Left cardiac atrium (tissue), 4 donors: ENCODE measurements around the gene FAM170B. TPM values are rescaled to one million over a fixed set of nuclear protein-coding genes. Genes with fewer than 3 reads are reported as not detected.

ENCODE experiments used
- ATAC-seq, 2 donors: fragments of 200-7000 bp; cut with Tn5 transposase; one replicate each; pipeline ENCODE4 v1.9.1; 2020; ENCODE audit warnings: mild to moderate bottlenecking in 2 of 2, moderate library complexity in 2 of 2
- DNase-seq: peaks from one replicate; pipeline ENCODE4 v3.0.0-alpha.2; 2020
- intact Hi-C, 2 donors: fragments of 100-400 bp; cut with DNase I; formaldehyde crosslinking; loops; one replicate each; pipeline versions ENCODE4 v1.14.1 to v1.15.1; 2022 to 2023
- total RNA-seq, 2 donors: library from RNA; stranded (reverse); fragmentation: NEBNext Ultra II Directional; extraction: Animal tissue kit (Norgen Biotek cat#: 25700); gene quantifications; one replicate each; pipeline ENCODE4 v1.2.1, GENCODE V29; 2021
- donor health status: DM: no; HTN: yes; CAD: no.
- donor health status: DM: no; HTN: yes; CAD: no; lungs with severe emphysema.
- donor health status: DM: yes; HTN: yes; CAD: no.
- donor health status: Dilated cardiomyopathy.

The FAM170B gene
- total RNA-seq, 2 donors from 2014 or later: not detected

DNA sequence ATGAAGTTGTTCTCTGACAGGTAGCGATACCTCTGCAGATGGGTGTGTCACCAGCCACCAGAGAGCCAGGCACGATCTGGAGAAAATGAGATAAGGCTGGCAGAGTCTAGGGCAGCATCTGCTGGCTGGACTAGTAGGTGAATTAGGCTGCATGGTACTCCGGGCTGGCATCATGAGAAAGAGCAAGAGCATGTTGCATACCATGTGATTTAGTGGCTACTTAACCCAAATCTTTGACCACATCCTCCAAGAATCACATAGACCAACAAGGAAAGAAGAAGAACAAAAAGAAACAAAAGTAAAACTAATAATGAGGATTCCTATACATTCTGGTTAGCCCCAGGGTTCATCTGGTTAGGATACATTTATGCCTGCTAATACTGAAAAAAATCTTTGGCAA lies 23.4 kb upstream of the FAM170B start:
- DNase-seq: no peak
- intact Hi-C loops: loop anchor here (10.0 kb wide), 2 partner anchors 492 to 602 kb away; no protein-coding TSS in a partner anchor
- no peak for ATAC-seq

GRCh38 chr10:49154641-49155040 lies 20.8 kb upstream of the FAM170B start:
- no peak for ATAC-seq
- no peak for DNase-seq
- intact Hi-C loops: loop anchor here (10.0 kb wide), 2 partner anchors 490 to 600 kb away; no protein-coding TSS in a partner anchor

DNA sequence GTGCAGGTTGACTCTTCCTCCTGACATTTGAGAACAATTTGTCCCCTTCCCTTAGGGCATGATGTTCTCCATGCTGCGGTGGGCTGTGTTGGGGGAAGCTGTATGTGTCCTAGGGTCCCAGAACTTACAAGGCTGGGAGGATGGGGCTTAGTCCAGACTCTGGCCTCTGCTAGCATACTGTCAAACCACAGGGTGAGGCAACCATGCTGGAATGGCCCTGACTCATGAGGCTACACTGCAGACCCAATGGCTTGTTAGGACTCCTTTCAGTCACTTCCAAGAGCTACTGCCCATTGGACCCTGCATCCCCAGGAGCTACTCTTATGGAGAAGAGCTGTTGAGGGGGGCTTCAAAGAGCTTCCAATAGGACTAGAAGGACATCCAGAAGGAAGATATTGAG lies 20.1 kb upstream of the FAM170B start:
- ATAC-seq (no peak), DNase-seq (no peak)
- intact Hi-C loops: loop anchor here (10.0 kb wide), 2 partner anchors 489 to 599 kb away; no protein-coding TSS in a partner anchor

GRCh38 chr10:49153115-49153514 lies 19.3 kb upstream of the FAM170B start:
- no peak for DNase-seq
- no peak for ATAC-seq
- intact Hi-C loops: loop anchor here (10.0 kb wide), 2 partner anchors 488 to 598 kb away; no protein-coding TSS in a partner anchor

GRCh38 chr10:49152663-49153062 lies 18.8 kb upstream of the FAM170B start:
- ATAC-seq (no peak), DNase-seq (no peak)
- intact Hi-C loops: loop anchor here (10.0 kb wide), 2 partner anchors 488 to 598 kb away; no protein-coding TSS in a partner anchor

GRCh38 chr10:49152037-49152436 lies 18.2 kb upstream of the FAM170B start:
- intact Hi-C loops: loop anchor here (10.0 kb wide), 2 partner anchors 487 to 597 kb away; no protein-coding TSS in a partner anchor
- ATAC-seq (no peak), DNase-seq (no peak)

GRCh38 chr10:49151481-49151880 lies 17.7 kb upstream of the FAM170B start:
- no peak for ATAC-seq
- intact Hi-C loops: loop anchor here (10.0 kb wide), 2 partner anchors 487 to 597 kb away; no protein-coding TSS in a partner anchor
- DNase-seq: no peak

DNA sequence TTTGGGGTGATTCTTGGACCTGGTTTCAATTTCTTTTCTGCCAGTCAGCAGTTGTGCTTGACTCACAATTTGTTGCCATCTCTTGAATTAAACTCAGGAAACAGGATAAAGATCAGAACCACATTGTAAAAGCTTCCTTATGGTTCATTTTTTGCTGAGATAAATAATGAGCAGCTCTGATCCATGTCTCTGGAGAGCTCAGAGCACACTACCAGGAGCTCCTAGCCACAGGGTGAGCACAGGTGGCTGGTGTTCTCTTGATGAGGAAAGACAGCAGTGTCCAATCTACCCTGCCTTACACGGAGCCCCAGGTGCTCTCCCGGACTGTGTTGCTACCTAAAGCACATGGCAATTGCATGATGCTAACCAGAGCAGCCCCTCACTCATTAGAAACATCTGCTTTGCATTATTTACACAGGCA lies 17.2 kb upstream of the FAM170B start:
- no peak for ATAC-seq
- intact Hi-C loops: loop anchor here (10.0 kb wide), 2 partner anchors 486 to 596 kb away; no protein-coding TSS in a partner anchor
- no peak for DNase-seq

DNA sequence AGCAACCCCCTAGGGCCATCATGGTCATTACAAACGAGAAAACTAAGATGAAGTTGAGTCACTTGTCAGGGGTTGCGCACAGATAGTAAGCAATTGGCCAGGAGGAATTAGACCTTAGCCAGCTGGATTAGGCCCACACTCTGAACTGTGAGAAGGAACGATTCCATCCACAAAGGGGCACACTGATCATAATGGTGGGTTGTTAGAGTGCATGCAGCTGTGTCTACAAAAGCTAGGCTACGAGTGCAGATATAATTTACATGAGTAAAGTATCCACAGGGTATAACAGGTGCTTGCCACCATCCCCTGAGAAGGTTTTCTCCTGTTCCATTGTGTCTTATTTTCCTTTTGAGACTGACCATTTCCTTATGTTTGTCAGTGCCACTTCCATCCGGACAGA lies 16.6 kb upstream of the FAM170B start:
- DNase-seq (no peak), ATAC-seq (peak in 1 of 2 donors; percentile 41)
- intact Hi-C loops: loop anchor here (10.0 kb wide), 2 partner anchors 486 to 596 kb away; no protein-coding TSS in a partner anchor

GRCh38 chr10:49149881-49150280 lies 16.1 kb upstream of the FAM170B start:
- DNase-seq: no peak
- intact Hi-C loops: loop anchor here (10.0 kb wide), 2 partner anchors 485 to 595 kb away; no protein-coding TSS in a partner anchor

DNA sequence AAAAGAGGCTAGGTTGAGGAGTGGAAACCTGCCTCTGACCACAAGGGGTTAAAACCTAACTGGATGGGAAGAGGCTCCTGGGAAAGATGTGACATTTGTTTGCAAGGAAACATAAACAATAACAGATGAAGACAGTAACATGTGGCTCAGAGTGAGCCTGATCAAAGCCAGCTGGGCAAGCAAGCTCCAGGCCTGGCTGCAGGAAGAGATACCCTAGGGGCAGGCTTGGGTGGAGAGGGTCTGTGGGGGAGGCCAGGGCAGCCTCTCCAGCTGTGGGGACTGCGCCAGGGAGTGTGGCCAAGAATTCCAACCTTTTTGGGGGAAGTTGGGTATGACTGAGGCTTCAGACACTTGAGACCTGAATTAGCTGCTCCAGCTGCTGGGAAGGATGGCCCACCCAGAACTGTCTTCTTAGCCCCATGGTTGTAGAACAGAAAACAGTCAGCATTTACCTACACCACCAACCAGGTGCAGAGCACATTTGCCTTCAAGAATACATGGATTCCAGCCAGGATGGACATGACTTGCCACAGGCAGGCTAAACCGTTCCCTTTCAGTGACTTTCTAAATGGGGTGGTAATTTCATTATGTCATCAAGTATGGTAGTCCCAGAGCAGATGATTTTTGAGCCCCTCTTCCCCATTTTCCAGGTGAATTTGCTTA lies 10.4 kb upstream of the FAM170B start:
- no peak for DNase-seq
- intact Hi-C loops: no loop called here
- no peak for ATAC-seq

More at GRCh38 chr10:49149881-49150280, 16.1 kb upstream of the FAM170B start:
- no peak for ATAC-seq

DNA sequence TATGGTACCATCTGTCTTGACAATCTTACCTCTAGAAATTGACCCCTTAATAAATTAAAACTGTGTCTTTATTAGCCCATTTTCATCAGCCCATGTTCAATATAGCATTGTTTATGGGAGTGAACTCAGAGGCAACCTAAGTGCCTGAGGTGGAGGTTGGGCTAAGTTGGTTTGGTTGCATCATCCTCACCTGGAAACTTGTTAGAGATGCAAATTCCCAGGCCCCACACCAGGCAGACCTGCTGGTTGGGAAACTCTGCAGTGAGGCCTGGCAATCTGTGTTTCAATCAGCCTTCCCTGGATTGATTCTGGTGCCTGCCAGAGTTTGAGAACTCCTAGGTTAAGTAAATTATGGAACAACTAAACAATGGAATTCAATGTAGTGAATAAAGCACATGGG lies 9.4 kb upstream of the FAM170B start:
- intact Hi-C loops: no loop called here
- no peak for DNase-seq
- no peak for ATAC-seq

GRCh38 chr10:49141541-49142332 lies 7.9 kb upstream of the FAM170B start:
- DNase-seq (no peak), ATAC-seq (no peak)
- intact Hi-C loops: no loop called here

GRCh38 chr10:49140304-49141177 lies 6.7 kb upstream of the FAM170B start:
- ATAC-seq (no peak), DNase-seq (no peak)
- intact Hi-C loops: no loop called here

GRCh38 chr10:49139846-49140195 lies 6.0 kb upstream of the FAM170B start:
- no peak for DNase-seq
- intact Hi-C loops: no loop called here
- ATAC-seq: peak in 1 of 2 donors; percentile 74

DNA sequence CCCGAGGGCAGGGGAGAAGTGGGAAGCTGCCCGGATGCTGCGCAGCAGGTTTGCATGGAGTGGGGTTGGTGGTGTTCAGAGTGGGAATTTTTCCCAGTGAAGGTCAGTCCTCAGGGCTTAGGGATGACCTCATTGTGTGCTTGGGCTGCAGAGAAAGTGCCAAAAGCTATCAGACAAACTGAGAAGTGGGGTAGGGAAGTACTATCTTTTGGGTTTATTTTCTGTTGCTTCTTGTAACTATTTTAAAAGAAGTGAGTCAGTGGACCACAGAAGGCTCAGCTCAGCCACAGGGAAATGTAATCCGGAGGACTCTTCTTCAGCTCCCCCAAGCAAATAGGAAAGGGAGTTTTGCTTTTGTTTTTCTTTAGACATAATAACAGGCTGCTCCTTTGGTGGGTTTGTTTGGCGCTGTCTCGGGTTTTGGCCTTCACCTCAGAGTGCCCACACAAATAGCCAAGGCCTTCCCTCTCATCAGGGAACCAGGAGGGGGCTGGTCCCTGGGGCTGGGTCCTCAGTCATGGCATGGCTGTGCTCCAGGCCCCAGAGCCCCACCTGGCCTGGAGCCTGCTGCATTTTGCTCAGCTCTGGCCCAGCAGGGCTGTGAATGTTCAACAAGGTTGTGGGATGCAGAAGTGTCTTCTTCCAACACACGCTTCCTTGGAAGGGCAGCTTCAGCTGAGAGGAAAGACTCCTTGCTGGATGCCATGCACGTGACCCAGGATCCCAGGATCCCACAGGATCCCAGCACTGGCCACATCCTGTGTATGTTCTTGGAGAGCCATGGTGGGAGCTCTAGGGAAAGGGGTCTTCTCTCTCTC lies 5.4 kb upstream of the FAM170B start:
- peak; percentile 72 to 86 for ATAC-seq
- DNase-seq: no peak
- intact Hi-C loops: no loop called here

DNA sequence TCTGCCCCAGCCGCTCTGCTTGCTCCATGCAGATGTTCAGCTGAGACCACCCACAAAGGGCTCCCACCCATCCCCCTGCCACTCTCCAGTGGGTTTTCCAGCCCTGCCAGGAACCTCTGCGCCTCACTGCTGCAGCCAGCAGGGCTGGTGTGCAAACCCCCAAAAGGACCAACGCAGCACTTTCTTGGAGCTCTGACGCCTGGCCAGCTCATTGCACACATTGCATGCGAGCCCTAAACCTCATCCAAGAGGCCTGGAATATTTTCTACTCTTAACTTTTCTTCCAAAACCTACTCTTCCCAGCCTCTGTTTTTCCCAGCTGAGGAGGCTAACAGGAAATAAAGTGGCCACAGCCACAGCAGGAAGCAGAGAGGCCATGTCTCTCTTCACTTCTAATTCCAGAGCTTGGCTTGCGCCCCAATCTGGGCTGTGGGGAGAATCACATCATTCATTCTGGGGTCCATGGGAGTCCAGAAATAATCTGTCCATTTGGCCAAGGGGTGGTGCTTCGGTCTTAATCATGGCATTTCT lies 4.6 kb upstream of the FAM170B start:
- intact Hi-C loops: no loop called here
- ATAC-seq (peak; percentile 37 to 67), DNase-seq (peak; percentile 30)

DNA sequence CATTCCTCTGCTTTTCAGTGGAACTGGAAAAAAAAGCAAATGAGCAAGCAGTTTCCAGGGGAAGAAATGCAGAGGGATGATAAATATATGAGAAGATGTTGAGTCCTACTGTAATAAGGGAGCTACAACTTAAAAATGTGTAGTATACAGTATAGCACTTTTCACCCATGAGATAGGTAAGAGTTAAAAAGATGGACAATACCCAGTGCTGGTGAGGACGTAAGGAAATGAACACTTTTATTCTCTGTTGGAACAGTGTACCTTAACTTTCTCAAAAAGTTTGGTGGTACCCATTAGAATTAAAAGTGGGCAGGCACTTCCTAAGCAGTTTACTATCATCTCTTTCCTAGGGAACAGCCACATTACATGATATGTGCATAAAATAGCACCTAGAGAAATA lies 2.7 kb upstream of the FAM170B start:
- no peak for ATAC-seq
- intact Hi-C loops: no loop called here
- no peak for DNase-seq
